Measurements from ENCODE around the gene SH3GL1.

DNA sequence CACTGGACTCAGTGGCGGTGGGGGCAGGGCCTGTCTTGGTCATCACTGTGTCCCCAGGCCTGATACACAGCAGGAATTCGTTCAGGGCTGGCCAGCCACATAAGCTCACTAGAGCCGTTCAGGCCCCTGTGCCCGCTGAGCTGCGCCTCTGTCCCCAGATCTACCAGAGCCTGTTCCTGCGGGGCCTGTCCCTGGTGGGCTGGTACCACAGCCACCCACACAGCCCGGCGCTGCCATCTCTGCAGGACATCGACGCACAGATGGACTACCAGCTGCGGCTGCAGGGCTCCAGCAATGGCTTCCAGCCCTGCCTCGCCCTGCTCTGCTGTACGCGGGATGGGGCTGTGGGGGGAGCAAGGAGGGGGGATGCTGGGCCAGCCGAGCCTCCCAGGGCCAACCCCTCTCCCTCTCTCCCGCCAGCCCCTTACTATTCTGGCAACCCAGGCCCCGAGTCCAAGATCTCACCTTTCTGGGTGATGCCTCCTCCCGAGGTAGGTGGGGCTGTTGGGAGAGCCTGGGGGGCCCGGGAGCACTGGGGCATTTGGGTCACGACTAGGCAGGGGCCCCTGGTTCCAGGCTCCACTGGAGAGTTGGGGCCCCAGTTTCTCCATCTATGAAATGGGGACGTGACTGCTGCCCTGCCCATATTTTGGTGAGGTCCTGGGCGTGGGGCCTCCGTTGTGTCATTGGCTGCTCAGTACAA is 43.1 kb downstream of the SH3GL1 start:
- TF ChIP-seq CREB1 (IDR thresholded peaks at IDR 0.05; ENCODE audit: low read depth) (no peak), FOXM1 (IDR thresholded peaks at IDR 0.05; ENCODE audit: low read depth, low read length) (no peak)
